ENCODE data around the gene OTOP3. TPM values are rescaled to one million over a fixed set of nuclear protein-coding genes. Genes with fewer than 3 reads are reported as not detected.

The OTOP3 gene
- total and polyA plus RNA-seq, 2 of the 4 experiments (the other 2 are of a cell fraction), result not detected

DNA sequence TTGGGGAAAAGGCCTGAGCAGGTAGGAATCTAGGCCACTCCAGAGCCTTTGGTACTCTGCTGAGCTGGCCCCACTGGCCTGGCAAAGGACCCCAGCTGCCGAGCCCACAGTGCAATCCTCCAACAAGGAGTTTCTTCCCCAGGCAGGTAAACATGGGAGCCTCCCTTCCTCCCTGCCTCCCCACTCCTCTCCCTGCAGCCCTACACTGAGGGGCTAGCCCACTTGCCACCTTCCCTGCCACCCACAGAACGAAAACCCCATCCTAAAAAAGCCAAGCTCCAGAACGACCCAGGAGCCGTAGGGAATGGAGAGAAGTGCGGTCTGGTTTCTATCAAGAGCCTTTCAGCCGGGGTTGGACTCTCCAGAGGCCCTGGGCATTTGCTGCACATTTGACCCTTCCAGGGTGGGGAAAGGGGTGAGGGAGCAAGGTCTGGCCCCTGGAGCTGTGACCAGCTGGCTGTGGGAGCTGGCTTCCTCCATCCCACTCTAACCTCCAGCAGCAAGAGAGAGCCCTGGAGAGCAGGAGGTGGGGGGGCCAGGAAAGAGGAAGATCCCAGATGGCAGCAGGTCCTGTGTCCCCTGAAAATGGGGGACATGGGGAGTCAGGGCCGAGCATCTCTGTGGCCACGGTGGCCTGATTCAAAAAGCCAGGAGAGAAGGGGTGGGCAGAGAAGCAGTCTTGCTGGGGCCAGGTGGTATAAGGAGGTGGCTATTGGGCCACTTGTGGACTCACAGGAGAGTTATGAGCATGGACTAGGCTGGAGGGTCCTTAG, 35.6 kb downstream of the OTOP3 start:
- Histone ChIP-seq H2BK120ac (ENCODE audit: low read depth, low read length) (no peak overlapping the region), H2AK5ac (ENCODE audit: low read depth, low read length) (no peak overlapping the region), H3K9me1 (ENCODE audit: insufficient read depth, low read length) (no peaks in the 10 kb centered on the region), H2BK15ac (ENCODE audit: low read depth, low read length) (no peak overlapping the region), H2BK5ac (ENCODE audit: low read depth, low read length, poor library complexity, severe bottlenecking) (no peak overlapping the region), H4K8ac (ENCODE audit: low read depth in 2 of 2, low read length in 2 of 2) (no peak overlapping the region), H2BK20ac (ENCODE audit: low read depth, low read length) (no peak overlapping the region), H3K9me3 (ENCODE audit: control insufficient read depth, insufficient read depth, low read length) (no peaks in the 10 kb centered on the region), H3K18ac (ENCODE audit: low read depth, low read length) (no peak overlapping the region), H3K36me3 (ENCODE audit: control insufficient read depth, insufficient read depth, low read length) (no peaks in the 10 kb centered on the region), H3K4me3 (ENCODE audit: insufficient read depth, low read depth, low read length) (no peak overlapping the region), H4K5ac (ENCODE audit: low read depth, low read length) (no peak overlapping the region), H3K23ac (ENCODE audit: low read depth, low read length) (no peak overlapping the region), H3K4ac (ENCODE audit: low read depth, low read length) (no peak overlapping the region), H2AK9ac (replicated peaks; ENCODE audit: low read depth, low read length, poor library complexity) (no peak overlapping the region), H3K56ac (ENCODE audit: extremely low read depth, insufficient read depth, low read length) (no peak overlapping the region), H3K27ac (ENCODE audit: insufficient read depth, low read length) (no peak overlapping the region), H4K20me1 (ENCODE audit: insufficient read depth, low read length) (no peaks in the 10 kb centered on the region), H4K91ac (ENCODE audit: insufficient read depth, low read depth, low read length) (no peak overlapping the region), H3K27me3 (ENCODE audit: control insufficient read depth, insufficient read depth, low read length) (peaks cover 47% of the 10 kb centered on the region), H3K14ac (replicated peaks; ENCODE audit: low read depth, low read length) (no peak overlapping the region), H3K4me1 (ENCODE audit: control insufficient read depth, insufficient read depth, low read length) (0 out of 2 replicates have a peak, but pooled peaks cover 2% of the 10 kb centered on the region), H3K4me2 (ENCODE audit: low read depth, low read length) (no peak overlapping the region), H2AFZ (replicated peaks; ENCODE audit: low read length, poor library complexity) (peak overlapping the region; percentile 8), H3K79me1 (ENCODE audit: low read depth in 1 of 2, low read length in 2 of 2) (no peaks in the 10 kb centered on the region), H3K9ac (ENCODE audit: low read depth, low read length) (no peak overlapping the region)
- no peak for DNase-seq
- intact Hi-C loops (cut with micrococcal nuclease) (no loop called here), dilution Hi-C loops (cut with HindIII; ENCODE audit: low sequenced_read_pairs, unreplicated experiment) (no loop called here), in situ Hi-C loops (cut with MboI; ENCODE audit: low sequenced_read_pairs) (no loop called here)
- BruUV-seq (replicated peaks), result no TSS peak
- ChIA-PET POLR2A (ENCODE audit: unreplicated experiment) (no interaction called here), CTCF (interaction anchor here (0.8 kb wide), 1 partner anchor 9 kb away, joined by 3 read pairs; no protein-coding TSS in a partner anchor)
- no peak for ATAC-seq (ENCODE audit: low read depth)
- 90% methylated on average over 2 of the region's 8 CpGs; no CpG with 5 or more reads in 1 of the 2 experiments for WGBS, 2 experiments (ENCODE audit: extremely low coverage in 2 of 2, insufficient read length in 1 of 2)
- TF ChIP-seq CEBPB (IDR thresholded peaks at IDR 0.05; ENCODE audit: low read depth, low read length) (no peak), RCOR1 (IDR thresholded peaks at IDR 0.05; ENCODE audit: insufficient replicate concordance, low read length) (no peak), RFX5 (IDR thresholded peaks at IDR 0.05; ENCODE audit: low read depth, low read length) (no peak), FOS (IDR thresholded peaks at IDR 0.05; ENCODE audit: low read depth, low read length) (no peak), MAZ (IDR thresholded peaks at IDR 0.05; ENCODE audit: borderline replicate concordance, low read depth, low read length) (no peak), MAFK (IDR thresholded peaks at IDR 0.05; ENCODE audit: low read depth, low read length) (no peak), MXI1 (IDR thresholded peaks at IDR 0.05; ENCODE audit: borderline replicate concordance, low read depth, low read length) (no peak), BHLHE40 (IDR thresholded peaks at IDR 0.05; ENCODE audit: low read depth, low read length) (no peak), POLR2A (IDR thresholded peaks at IDR 0.05; ENCODE audit: low read depth, low read length) (no peak), SMC3 (IDR thresholded peaks at IDR 0.05; ENCODE audit: low read depth, low read length) (no peak), RAD21 (IDR thresholded peaks at IDR 0.05; ENCODE audit: low read length) (no peak), NFE2L2 (IDR thresholded peaks at IDR 0.05; ENCODE audit: low read depth, low read length) (no peak), CHD1 (IDR thresholded peaks at IDR 0.05; ENCODE audit: low read depth, low read length) (no peak)
- TF ChIP-seq, protein P1, sequence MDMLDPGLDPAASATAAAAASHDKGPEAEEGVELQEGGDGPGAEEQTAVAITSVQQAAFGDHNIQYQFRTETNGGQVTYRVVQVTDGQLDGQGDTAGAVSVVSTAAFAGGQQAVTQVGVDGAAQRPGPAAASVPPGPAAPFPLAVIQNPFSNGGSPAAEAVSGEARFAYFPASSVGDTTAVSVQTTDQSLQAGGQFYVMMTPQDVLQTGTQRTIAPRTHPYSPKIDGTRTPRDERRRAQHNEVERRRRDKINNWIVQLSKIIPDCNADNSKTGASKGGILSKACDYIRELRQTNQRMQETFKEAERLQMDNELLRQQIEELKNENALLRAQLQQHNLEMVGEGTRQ (IDR thresholded peaks at IDR 0.05; ENCODE audit: low read depth, low read length), result no peak
- TF ChIP-seq, protein P2, sequence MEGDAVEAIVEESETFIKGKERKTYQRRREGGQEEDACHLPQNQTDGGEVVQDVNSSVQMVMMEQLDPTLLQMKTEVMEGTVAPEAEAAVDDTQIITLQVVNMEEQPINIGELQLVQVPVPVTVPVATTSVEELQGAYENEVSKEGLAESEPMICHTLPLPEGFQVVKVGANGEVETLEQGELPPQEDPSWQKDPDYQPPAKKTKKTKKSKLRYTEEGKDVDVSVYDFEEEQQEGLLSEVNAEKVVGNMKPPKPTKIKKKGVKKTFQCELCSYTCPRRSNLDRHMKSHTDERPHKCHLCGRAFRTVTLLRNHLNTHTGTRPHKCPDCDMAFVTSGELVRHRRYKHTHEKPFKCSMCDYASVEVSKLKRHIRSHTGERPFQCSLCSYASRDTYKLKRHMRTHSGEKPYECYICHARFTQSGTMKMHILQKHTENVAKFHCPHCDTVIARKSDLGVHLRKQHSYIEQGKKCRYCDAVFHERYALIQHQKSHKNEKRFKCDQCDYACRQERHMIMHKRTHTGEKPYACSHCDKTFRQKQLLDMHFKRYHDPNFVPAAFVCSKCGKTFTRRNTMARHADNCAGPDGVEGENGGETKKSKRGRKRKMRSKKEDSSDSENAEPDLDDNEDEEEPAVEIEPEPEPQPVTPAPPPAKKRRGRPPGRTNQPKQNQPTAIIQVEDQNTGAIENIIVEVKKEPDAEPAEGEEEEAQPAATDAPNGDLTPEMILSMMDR (conservative IDR thresholded peaks at IDR 0.05; ENCODE audit: low read depth, low read length), result no peak
- TF ChIP-seq, protein P3, sequence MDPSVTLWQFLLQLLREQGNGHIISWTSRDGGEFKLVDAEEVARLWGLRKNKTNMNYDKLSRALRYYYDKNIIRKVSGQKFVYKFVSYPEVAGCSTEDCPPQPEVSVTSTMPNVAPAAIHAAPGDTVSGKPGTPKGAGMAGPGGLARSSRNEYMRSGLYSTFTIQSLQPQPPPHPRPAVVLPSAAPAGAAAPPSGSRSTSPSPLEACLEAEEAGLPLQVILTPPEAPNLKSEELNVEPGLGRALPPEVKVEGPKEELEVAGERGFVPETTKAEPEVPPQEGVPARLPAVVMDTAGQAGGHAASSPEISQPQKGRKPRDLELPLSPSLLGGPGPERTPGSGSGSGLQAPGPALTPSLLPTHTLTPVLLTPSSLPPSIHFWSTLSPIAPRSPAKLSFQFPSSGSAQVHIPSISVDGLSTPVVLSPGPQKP (IDR thresholded peaks at IDR 0.05; ENCODE audit: borderline replicate concordance, low read depth, low read length), result no peak
